GM12874 (cell line): ENCODE measurements around the gene BCAP29.

Source experiments
- TF ChIP-seq, protein P1 (sequence below): IDR thresholded peaks from 2 replicates; pipeline ENCODE4 v1.5.1; 2011; ENCODE audit warnings: low read depth, mild to moderate bottlenecking, control low read depth, low read length, moderate library complexity; ENCODE audit not compliant: insufficient read depth

BCAP29 gene

DNA sequence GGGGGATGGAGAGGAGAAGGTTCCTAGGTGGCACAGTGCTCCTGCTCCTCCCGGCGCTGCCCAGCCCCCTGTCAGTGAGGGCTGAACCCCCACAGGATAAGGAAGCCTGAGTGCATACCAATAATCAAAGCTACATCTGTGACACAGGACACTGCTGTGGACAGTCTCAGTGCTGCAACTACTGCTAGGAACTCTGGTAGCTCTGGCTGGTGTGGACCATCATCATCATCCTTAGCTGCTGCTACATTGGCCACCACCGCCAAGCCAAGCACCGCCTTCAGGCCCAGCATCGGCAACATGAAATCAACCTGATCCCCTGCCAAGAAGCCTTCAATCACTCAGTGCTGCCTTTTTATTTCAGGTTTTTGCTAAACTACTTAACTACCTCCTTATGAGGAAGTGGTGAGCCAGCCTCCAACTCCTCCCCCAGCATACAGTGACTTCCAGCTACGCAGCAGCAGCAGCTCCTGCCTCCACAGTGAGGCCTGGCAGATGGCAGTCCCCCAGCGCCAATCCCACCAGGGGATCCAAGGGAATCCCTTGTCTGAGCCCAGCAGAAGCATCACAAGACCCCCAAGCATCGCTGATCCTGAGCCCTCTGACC, 48.5 kb downstream of the BCAP29 start:
- TF ChIP-seq, protein P1, sequence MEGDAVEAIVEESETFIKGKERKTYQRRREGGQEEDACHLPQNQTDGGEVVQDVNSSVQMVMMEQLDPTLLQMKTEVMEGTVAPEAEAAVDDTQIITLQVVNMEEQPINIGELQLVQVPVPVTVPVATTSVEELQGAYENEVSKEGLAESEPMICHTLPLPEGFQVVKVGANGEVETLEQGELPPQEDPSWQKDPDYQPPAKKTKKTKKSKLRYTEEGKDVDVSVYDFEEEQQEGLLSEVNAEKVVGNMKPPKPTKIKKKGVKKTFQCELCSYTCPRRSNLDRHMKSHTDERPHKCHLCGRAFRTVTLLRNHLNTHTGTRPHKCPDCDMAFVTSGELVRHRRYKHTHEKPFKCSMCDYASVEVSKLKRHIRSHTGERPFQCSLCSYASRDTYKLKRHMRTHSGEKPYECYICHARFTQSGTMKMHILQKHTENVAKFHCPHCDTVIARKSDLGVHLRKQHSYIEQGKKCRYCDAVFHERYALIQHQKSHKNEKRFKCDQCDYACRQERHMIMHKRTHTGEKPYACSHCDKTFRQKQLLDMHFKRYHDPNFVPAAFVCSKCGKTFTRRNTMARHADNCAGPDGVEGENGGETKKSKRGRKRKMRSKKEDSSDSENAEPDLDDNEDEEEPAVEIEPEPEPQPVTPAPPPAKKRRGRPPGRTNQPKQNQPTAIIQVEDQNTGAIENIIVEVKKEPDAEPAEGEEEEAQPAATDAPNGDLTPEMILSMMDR = no peak

DNA sequence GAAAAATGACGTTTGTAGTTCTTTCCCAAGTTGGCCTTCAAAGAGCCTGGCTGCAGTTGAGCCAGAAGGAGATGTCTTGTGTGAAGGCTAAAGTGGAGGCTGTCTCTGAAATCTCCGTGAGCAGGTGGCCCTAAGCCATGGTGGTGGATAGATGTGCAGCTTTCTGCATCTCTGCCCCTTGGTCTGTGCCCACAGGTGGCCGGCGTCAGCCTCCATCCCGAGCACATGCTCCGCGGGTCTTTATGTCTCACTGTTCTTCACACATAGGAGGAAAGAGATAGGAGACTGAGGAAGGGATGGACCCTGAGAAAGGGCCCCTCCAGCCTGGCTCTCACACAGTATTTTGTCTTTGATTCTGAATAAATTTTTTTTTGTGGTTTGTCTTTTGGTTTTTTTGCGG, 50.3 kb downstream of the BCAP29 start:
- TF ChIP-seq, protein P1 = no peak

DNA sequence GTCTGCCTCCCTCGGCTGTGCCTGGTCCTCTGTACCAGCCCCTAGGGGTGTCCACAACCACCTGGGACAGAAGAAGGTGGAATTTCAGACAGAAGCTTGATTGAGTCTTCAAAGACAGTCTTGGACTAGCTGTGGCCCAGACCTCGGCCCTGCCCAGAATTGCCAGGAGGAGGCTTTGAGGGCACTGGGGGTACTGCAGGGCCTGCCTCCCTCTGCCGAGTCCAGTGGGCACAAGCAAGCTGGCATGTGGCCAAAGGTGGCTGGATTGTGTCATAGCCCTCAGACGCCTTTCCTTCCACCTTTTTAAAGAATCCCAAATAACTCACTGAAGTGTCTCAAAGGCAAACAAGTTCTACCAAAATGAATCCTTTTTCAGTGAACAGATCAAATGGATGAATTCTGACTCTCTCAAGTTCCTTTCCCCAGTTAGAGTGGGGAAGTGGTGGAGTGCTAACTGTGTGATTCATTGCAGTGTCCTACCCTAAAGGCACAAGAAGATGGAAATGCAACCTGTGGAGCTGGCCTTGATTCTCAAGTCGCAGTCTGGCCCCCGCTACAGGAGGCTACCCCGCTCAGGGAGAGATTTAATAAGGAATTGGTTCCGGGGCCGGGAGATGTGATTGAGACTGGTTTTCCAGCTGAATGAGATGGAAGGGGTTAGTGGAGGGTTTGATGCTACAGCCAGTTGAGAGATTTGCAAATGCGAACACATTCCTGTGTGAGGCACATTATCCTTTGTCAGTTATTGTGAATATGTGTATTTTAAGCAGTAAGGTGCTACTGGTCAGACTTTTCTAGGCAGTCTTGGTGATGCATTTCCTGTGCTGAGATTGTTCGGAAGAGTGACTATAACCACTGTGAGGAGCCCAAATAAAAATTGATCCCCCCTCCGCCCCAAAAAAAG, 51.8 kb downstream of the BCAP29 start:
- TF ChIP-seq, protein P1 = no peak

DNA sequence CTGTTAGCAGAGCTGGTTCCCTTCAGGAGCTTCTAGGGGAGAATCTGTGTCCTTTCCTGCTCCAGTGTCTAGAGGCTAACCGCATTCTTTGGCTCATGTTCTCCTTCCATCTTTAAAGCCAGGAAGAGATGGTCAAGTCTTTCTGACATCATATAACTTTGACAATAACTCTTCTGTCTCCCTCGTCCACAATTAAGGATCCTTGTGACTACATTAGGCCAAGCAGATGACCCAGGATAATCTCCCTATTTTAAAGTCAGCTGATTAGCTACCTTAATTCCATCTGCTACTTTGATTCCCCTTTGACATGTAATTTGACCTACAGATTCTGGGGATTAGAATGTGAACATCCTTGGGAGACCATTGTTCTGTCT, 52.4 kb downstream of the BCAP29 start:
- TF ChIP-seq, protein P1 = no peak

DNA sequence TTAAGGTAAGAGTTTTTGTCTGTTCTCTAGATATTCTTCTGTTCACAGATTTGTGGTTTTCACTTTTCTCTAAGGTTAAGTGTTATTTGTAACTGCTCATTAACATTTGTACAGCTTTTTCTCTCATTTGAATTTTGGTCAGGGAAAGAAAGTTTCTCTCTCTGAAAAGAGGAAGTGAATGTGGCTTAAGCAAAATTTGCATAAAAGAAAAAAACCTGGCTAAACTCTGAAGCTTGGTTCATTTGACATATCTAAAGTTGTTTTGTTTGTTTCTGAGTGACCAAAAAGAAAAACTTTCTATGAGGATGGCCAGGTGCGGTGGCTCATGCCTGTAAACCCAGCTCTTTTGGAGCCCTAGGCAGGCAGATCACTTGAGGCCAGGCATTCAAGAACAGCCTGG, 58.5 kb downstream of the BCAP29 start:
- TF ChIP-seq, protein P1 = no peak

GRCh38 chr7:107641676-107642075, 61.6 kb downstream of the BCAP29 start:
- TF ChIP-seq, protein P1 = no peak

GRCh38 chr7:107642501-107642900, 62.5 kb downstream of the BCAP29 start:
- TF ChIP-seq, protein P1 = no peak
